ENCODE results near the gene MAZ.

DNA sequence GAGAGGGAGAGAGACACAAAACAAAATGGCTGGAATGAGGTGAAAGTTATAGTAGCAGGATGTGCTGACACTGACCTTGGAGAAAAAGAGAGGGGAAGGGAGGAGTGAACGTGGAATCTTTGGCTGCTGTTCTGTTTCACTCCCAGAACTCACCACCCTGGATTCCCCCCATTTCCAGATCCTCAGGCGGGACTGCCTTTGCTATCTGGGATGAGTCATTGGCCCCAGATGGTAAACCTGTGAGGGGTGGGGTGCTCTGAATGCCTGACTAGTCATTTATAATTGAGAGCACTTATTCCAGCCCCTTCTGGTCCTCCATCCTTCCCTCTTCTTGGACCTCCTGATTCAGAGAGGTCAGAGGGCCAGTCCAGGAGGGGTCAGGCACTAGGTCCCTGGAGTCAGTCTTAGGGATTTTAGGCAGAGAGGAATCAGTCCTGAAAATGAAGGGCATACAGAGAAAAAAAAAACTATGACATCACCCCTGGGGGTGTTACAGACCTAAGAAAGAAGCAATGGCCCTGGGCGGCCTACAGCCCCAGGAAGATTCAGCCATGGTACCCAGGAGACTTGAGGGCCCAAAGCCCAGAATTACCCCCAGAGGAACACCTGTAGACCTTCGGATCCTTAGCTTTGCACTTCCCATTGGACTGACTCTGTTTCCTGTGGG lies 30.5 kb upstream of the MAZ start:
- TF ChIP-seq, protein P1, sequence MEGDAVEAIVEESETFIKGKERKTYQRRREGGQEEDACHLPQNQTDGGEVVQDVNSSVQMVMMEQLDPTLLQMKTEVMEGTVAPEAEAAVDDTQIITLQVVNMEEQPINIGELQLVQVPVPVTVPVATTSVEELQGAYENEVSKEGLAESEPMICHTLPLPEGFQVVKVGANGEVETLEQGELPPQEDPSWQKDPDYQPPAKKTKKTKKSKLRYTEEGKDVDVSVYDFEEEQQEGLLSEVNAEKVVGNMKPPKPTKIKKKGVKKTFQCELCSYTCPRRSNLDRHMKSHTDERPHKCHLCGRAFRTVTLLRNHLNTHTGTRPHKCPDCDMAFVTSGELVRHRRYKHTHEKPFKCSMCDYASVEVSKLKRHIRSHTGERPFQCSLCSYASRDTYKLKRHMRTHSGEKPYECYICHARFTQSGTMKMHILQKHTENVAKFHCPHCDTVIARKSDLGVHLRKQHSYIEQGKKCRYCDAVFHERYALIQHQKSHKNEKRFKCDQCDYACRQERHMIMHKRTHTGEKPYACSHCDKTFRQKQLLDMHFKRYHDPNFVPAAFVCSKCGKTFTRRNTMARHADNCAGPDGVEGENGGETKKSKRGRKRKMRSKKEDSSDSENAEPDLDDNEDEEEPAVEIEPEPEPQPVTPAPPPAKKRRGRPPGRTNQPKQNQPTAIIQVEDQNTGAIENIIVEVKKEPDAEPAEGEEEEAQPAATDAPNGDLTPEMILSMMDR (IDR thresholded peaks at IDR 0.05) = no peak
- TF ChIP-seq POLR2A (IDR thresholded peaks at IDR 0.05) = no peak

Data from thyroid gland (tissue), 4 donors.